ENCODE measurements around the gene SLFN11. TPM values are rescaled to one million over a fixed set of nuclear protein-coding genes. Genes with fewer than 3 reads are reported as not detected.
A peak's percentile ranks its signal among the peaks of the same experiment; 100 is the strongest.

The SLFN11 gene
- total RNA-seq, 1 experiment from 2014 or later = 0.90 TPM

- Histone ChIP-seq H2BK20ac (ENCODE audit: low read depth, low read length, poor library complexity, severe bottlenecking) (no peak overlapping the region), H3K4me1 (ENCODE audit: insufficient read depth, low read length) (no peaks in the 10 kb centered on the region), H3K4me2 (ENCODE audit: insufficient read depth, insufficient read length, low read length) (no peak overlapping the region), H3K79me1 (ENCODE audit: insufficient read depth, low read depth, low read length, poor library complexity, severe bottlenecking) (no peaks in the 10 kb centered on the region), H3T11ph (ENCODE audit: low read length) (no peak overlapping the region), H3K9ac (ENCODE audit: extremely low read depth, insufficient read length, low read length) (no peak overlapping the region), H2BK120ac (ENCODE audit: low read depth, low read length, poor library complexity, severe bottlenecking) (no peak overlapping the region), H3K4ac (ENCODE audit: low read depth, low read length) (no peak overlapping the region), H3K23ac (ENCODE audit: insufficient read length, low read depth, low read length) (no peak overlapping the region), H3K79me2 (ENCODE audit: insufficient read depth, low read length) (no peaks in the 10 kb centered on the region), H4K8ac (replicated peaks; ENCODE audit: insufficient read length, low read depth, low read length) (no peak overlapping the region), H3K14ac (ENCODE audit: insufficient read depth, low read length) (no peak overlapping the region), H4K20me1 (ENCODE audit: control insufficient read depth, insufficient read depth, insufficient read length) (no peaks in the 10 kb centered on the region), H3K23me2 (ENCODE audit: insufficient read length, low read depth, low read length, poor library complexity, severe bottlenecking) (no peaks in the 10 kb centered on the region), H3K9me3 (ENCODE audit: control insufficient read depth, low read depth, low read length) (no peaks in the 10 kb centered on the region), H3K18ac (ENCODE audit: insufficient read length, low read depth, low read length) (no peak overlapping the region), H4K5ac (ENCODE audit: insufficient read length, low read depth, low read length) (no peak overlapping the region), H3K27ac (ENCODE audit: insufficient read length, low read depth, low read length) (no peak overlapping the region), H2AFZ (ENCODE audit: low read length) (no peak overlapping the region), H2BK5ac (ENCODE audit: insufficient read length, low read length) (no peak overlapping the region), H3K56ac (ENCODE audit: insufficient read length, low read depth, low read length) (no peak overlapping the region), H2AK5ac (ENCODE audit: insufficient read length, low read length) (no peak overlapping the region), H2BK12ac (ENCODE audit: insufficient read length, low read depth, low read length) (no peak overlapping the region), H3K27me3 (ENCODE audit: insufficient read depth, low read length) (no peaks in the 10 kb centered on the region), H4K91ac (ENCODE audit: insufficient read length, low read depth, low read length) (no peak overlapping the region), H2BK15ac (ENCODE audit: low read depth, low read length) (no peak overlapping the region)
- no CpG with 5 or more reads among the region's 26 CpGs for WGBS (ENCODE audit: extremely low coverage, insufficient read length, low lambda C conversion rate)
- H3K9me3 Mint-ChIP-seq = no peaks in the 10 kb centered on the region
- no peaks in the 10 kb centered on the region for H3K27me3 Mint-ChIP-seq (ENCODE audit: low read depth)
- no peaks in the 10 kb centered on the region for H3K4me1 Mint-ChIP-seq
- DNase-seq = peak; percentile 60
- TF ChIP-seq, protein P1, sequence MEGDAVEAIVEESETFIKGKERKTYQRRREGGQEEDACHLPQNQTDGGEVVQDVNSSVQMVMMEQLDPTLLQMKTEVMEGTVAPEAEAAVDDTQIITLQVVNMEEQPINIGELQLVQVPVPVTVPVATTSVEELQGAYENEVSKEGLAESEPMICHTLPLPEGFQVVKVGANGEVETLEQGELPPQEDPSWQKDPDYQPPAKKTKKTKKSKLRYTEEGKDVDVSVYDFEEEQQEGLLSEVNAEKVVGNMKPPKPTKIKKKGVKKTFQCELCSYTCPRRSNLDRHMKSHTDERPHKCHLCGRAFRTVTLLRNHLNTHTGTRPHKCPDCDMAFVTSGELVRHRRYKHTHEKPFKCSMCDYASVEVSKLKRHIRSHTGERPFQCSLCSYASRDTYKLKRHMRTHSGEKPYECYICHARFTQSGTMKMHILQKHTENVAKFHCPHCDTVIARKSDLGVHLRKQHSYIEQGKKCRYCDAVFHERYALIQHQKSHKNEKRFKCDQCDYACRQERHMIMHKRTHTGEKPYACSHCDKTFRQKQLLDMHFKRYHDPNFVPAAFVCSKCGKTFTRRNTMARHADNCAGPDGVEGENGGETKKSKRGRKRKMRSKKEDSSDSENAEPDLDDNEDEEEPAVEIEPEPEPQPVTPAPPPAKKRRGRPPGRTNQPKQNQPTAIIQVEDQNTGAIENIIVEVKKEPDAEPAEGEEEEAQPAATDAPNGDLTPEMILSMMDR (conservative IDR thresholded peaks at IDR 0.05) = no peak
- peak overlapping the region in 1 of 3 experiments; percentile 45; a peak in 1 of 7 replicates for H3K27ac Mint-ChIP-seq
- peaks cover 0 to 18% (median 0%) of the 10 kb centered on the region in 3 experiments; a peak in 2 of 7 replicates for H3K36me3 Mint-ChIP-seq (ENCODE audit: insufficient read depth in 1 of 3, low read depth in 3 of 3)
- H3K4me3 Mint-ChIP-seq = no peak overlapping the region
Observed at GRCh38 chr17:35407531-35407930, 34.1 kb upstream of the SLFN11 start.

All from H9 (cell line).